GM23338 (cell line): ENCODE data around the gene ADAM15. TPM values are rescaled to one million over a fixed set of nuclear protein-coding genes. Genes with fewer than 3 reads are reported as not detected.

Source experiments
- ATAC-seq: fragments of 200-7000 bp; cut with Tn5 transposase; 3 replicates; pipeline ENCODE4 v1.9.1; 2020
- DNase-seq: peaks from one replicate; pipeline ENCODE4 v3.0.0-alpha.2; 2015; ENCODE audit warnings: low spot score
- H2AFZ ChIP-seq: fragments of 200-600 bp; sonication (generic); 2 replicates; pipeline ENCODE4 v1.8.0; 2016; ENCODE audit warnings: antibody characterized with exemption, mild to moderate bottlenecking, moderate library complexity
- H3F3A ChIP-seq: fragments of 200-600 bp; sonication (generic); replicated peaks from 2 replicates; pipeline ENCODE4 v1.8.0; 2017; ENCODE audit warnings: antibody characterized with exemption, mixed run types, low read depth
- H3K27ac ChIP-seq: fragments of 200-600 bp; sonication (generic); 2 replicates; pipeline ENCODE4 v1.6.1; 2016; ENCODE audit warnings: low read depth
- H3K27me3 ChIP-seq: fragments of 200-600 bp; sonication (generic); 2 replicates; pipeline ENCODE4 v1.8.0; 2016; ENCODE audit warnings: mild to moderate bottlenecking, mixed run types, moderate library complexity; ENCODE audit not compliant: insufficient read depth
- H3K36me3 ChIP-seq: fragments of 200-600 bp; sonication (generic); 2 replicates; pipeline ENCODE4 v1.8.0; 2016; ENCODE audit warnings: mild to moderate bottlenecking; ENCODE audit not compliant: insufficient read depth
- H3K4me1 ChIP-seq: fragments of 200-600 bp; sonication (generic); 2 replicates; pipeline ENCODE4 v1.8.0; 2016; ENCODE audit warnings: mild to moderate bottlenecking, moderate library complexity; ENCODE audit not compliant: insufficient read depth
- H3K4me2 ChIP-seq: fragments of 200-600 bp; sonication (generic); 2 replicates; pipeline ENCODE4 v1.7.1; 2017; ENCODE audit warnings: mixed run types
- H3K4me3 ChIP-seq: fragments of 200-600 bp; sonication (generic); 2 replicates; pipeline ENCODE4 v1.6.1; 2016; ENCODE audit warnings: mixed run types
- H3K79me2 ChIP-seq: fragments of 200-600 bp; sonication (generic); replicated peaks from 2 replicates; pipeline ENCODE4 v1.8.0; 2017; ENCODE audit warnings: mild to moderate bottlenecking; ENCODE audit not compliant: insufficient read depth
- H3K9me2 ChIP-seq: fragments of 200-600 bp; sonication (generic); 2 replicates; pipeline ENCODE4 v1.8.0; 2017; ENCODE audit not compliant: insufficient read depth
- H4K20me1 ChIP-seq: fragments of 200-600 bp; sonication (generic); replicated peaks from 2 replicates; pipeline ENCODE4 v1.8.0; 2017; ENCODE audit warnings: mild to moderate bottlenecking; ENCODE audit not compliant: insufficient read depth
- H3K27ac Mint-ChIP-seq: 2 replicates; pipeline ENCODE4 v1.8.0; 2020; ENCODE audit warnings: inconsistent platforms, mild to moderate bottlenecking, moderate library complexity, mixed read lengths
- H3K27me3 Mint-ChIP-seq: 3 replicates; pipeline ENCODE4 v1.8.0; 2022; ENCODE audit warnings: low read depth, mild to moderate bottlenecking, moderate library complexity, mixed read lengths, inconsistent platforms; ENCODE audit not compliant: insufficient read depth, poor library complexity
- H3K36me3 Mint-ChIP-seq: 3 replicates; pipeline ENCODE4 v1.8.0; 2021; ENCODE audit warnings: low read depth, mild to moderate bottlenecking, inconsistent platforms, moderate library complexity, mixed read lengths
- H3K4me1 Mint-ChIP-seq: 3 replicates; pipeline ENCODE4 v1.8.0; 2020; ENCODE audit warnings: mild to moderate bottlenecking, inconsistent platforms, mixed read lengths
- H3K4me3 Mint-ChIP-seq: 3 replicates; pipeline ENCODE4 v1.8.0; 2021; ENCODE audit warnings: moderate library complexity, mild to moderate bottlenecking, inconsistent platforms, mixed read lengths
- H3K9me3 Mint-ChIP-seq: 3 replicates; pipeline ENCODE4 v1.8.0; 2020; ENCODE audit warnings: moderate library complexity, mild to moderate bottlenecking, inconsistent platforms, mixed read lengths
- CREB1 ChIP-seq: fragments of 250-450 bp; sonication (Bioruptor Pico); IDR thresholded peaks from 2 replicates; pipeline ENCODE4 v1.5.0; 2020; ENCODE audit warnings: low read depth, mild to moderate bottlenecking, moderate library complexity
- EZH2 ChIP-seq: fragments of 200-600 bp; sonication (generic); IDR thresholded peaks from one replicate; pipeline ENCODE4 v1.8.0; 2017; ENCODE audit warnings: antibody characterized with exemption, mild to moderate bottlenecking, low read depth; ENCODE audit not compliant: unreplicated experiment
- EZH2phosphoT487 ChIP-seq: fragments of 200-600 bp; sonication (generic); IDR thresholded peaks from one replicate; pipeline ENCODE4 v1.8.1; 2018; ENCODE audit warnings: antibody characterized with exemption; ENCODE audit not compliant: unreplicated experiment
- JUNB ChIP-seq: IDR thresholded peaks from one replicate; pipeline ENCODE4 v1.6.1; 2016; ENCODE audit warnings: antibody characterized with exemption; ENCODE audit not compliant: unreplicated experiment
- NANOG ChIP-seq: IDR thresholded peaks from 2 replicates; pipeline ENCODE4 v1.6.1; 2016; ENCODE audit warnings: antibody characterized with exemption, borderline replicate concordance
- POLR2AphosphoS5 ChIP-seq: IDR thresholded peaks from 2 replicates; pipeline ENCODE4 v1.6.1; 2016; ENCODE audit warnings: antibody characterized with exemption, low read depth
- STAT1 ChIP-seq: IDR thresholded peaks from one replicate; pipeline ENCODE4 v1.6.1; 2016; ENCODE audit warnings: antibody characterized with exemption; ENCODE audit not compliant: unreplicated experiment
- ZNF114 ChIP-seq: fragments of 250-450 bp; sonication (Bioruptor Pico); IDR thresholded peaks from 2 replicates; pipeline ENCODE4 v1.5.0; 2020; ENCODE audit warnings: mild to moderate bottlenecking, moderate library complexity
- ZNF331 ChIP-seq: fragments of 250-450 bp; sonication (Bioruptor Pico); IDR thresholded peaks from 2 replicates; pipeline ENCODE4 v1.5.0; 2020; ENCODE audit warnings: low read depth, mild to moderate bottlenecking, moderate library complexity
- polyA plus RNA-seq: library from polyadenylated mRNA; unstranded; fragments of >200 nt; fragmentation: Nextera tagmentation; extraction: Ambion mirVana; gene quantifications from 2 replicates; pipeline ENCODE4 v1.2.1, GENCODE V29; 2016
- total RNA-seq: library from RNA; depleted of rRNA; stranded (reverse); fragments of >200 nt; shearing (Covaris generic); gene quantifications from 2 replicates; pipeline ENCODE4 v1.2.3, GENCODE V29; 2014
- TF ChIP-seq, protein P1 (sequence below): fragments of 250-450 bp; sonication (Bioruptor Pico); IDR thresholded peaks from 2 replicates; pipeline ENCODE4 v1.5.0; 2020; ENCODE audit warnings: mild to moderate bottlenecking, moderate library complexity
- TF ChIP-seq, protein P2 (sequence below): IDR thresholded peaks from one replicate; pipeline ENCODE4 v1.6.1; 2018; ENCODE audit warnings: antibody characterized with exemption; ENCODE audit not compliant: unreplicated experiment
- TF ChIP-seq, protein P3 (sequence below): IDR thresholded peaks from 2 replicates; pipeline ENCODE4 v1.6.1; 2016; ENCODE audit warnings: antibody characterized with exemption

Gene ADAM15
- total and polyA plus RNA-seq, 2 experiments from 2014 or later = 24.2 to 31.1 TPM

DNA sequence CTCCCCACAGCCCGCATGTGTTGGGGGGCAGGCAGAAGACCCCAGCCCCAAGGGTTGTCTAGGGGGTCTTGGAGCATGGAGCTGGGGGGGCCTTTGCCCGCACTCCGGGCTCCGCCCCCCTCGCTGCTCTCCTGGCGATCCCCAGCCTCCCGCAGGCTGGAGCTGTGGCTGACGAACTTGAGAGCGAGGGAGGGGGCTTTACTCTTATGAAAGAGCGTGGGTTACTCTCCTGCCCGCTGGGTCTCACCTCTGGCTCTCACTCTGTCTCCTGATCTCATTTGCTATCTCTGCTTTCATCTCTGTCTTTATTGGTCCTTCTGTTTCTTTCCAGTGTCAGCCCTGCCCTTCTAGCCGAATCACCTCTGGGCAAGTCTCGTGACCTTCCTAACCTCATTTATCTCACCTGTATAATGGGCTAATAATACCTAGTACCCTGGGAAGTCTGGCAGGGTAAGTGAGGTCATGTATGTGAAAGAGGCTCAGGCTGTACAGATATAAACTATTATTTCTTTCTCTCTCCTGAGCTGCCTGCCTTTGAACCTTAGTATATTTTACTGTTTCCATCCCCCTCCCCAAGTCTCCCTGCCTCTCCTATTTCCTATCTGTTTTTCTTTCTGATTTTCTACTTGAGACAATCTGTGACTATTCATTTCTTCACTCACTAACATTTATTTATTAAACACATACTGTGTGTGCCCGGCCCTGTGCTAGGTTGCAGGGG lies 13.2 kb downstream of the ADAM15 start:
- no peaks in the 10 kb centered on the region for H3K36me3 ChIP-seq
- H3K4me3 ChIP-seq = peak overlapping the region; percentile 97
- H3K36me3 Mint-ChIP-seq = peaks cover 31% of the 10 kb centered on the region
- peak; percentile 12 for ATAC-seq
- peaks cover 16% of the 10 kb centered on the region for H3K4me1 ChIP-seq
- peak overlapping the region; percentile 83 for H3K4me3 Mint-ChIP-seq
- peaks cover 22% of the 10 kb centered on the region for H3F3A ChIP-seq
- H3K27ac Mint-ChIP-seq = peak overlapping the region; percentile 64
- H3K9me2 ChIP-seq = no peaks in the 10 kb centered on the region
- DNase-seq = peak; percentile 76
- H2AFZ ChIP-seq = peak overlapping the region; percentile 60
- peaks cover 19% of the 10 kb centered on the region for H4K20me1 ChIP-seq
- H3K27ac ChIP-seq = 0 out of 2 replicates have a peak overlapping the region, but pooled peaks have one; percentile 69
- peaks cover 33% of the 10 kb centered on the region for H3K4me1 Mint-ChIP-seq
- peaks cover 6% of the 10 kb centered on the region; the same call in 1 of the 2 replicates for H3K27me3 ChIP-seq
- peak overlapping the region; percentile 94 for H3K4me2 ChIP-seq
- TF ChIP-seq, protein P1, sequence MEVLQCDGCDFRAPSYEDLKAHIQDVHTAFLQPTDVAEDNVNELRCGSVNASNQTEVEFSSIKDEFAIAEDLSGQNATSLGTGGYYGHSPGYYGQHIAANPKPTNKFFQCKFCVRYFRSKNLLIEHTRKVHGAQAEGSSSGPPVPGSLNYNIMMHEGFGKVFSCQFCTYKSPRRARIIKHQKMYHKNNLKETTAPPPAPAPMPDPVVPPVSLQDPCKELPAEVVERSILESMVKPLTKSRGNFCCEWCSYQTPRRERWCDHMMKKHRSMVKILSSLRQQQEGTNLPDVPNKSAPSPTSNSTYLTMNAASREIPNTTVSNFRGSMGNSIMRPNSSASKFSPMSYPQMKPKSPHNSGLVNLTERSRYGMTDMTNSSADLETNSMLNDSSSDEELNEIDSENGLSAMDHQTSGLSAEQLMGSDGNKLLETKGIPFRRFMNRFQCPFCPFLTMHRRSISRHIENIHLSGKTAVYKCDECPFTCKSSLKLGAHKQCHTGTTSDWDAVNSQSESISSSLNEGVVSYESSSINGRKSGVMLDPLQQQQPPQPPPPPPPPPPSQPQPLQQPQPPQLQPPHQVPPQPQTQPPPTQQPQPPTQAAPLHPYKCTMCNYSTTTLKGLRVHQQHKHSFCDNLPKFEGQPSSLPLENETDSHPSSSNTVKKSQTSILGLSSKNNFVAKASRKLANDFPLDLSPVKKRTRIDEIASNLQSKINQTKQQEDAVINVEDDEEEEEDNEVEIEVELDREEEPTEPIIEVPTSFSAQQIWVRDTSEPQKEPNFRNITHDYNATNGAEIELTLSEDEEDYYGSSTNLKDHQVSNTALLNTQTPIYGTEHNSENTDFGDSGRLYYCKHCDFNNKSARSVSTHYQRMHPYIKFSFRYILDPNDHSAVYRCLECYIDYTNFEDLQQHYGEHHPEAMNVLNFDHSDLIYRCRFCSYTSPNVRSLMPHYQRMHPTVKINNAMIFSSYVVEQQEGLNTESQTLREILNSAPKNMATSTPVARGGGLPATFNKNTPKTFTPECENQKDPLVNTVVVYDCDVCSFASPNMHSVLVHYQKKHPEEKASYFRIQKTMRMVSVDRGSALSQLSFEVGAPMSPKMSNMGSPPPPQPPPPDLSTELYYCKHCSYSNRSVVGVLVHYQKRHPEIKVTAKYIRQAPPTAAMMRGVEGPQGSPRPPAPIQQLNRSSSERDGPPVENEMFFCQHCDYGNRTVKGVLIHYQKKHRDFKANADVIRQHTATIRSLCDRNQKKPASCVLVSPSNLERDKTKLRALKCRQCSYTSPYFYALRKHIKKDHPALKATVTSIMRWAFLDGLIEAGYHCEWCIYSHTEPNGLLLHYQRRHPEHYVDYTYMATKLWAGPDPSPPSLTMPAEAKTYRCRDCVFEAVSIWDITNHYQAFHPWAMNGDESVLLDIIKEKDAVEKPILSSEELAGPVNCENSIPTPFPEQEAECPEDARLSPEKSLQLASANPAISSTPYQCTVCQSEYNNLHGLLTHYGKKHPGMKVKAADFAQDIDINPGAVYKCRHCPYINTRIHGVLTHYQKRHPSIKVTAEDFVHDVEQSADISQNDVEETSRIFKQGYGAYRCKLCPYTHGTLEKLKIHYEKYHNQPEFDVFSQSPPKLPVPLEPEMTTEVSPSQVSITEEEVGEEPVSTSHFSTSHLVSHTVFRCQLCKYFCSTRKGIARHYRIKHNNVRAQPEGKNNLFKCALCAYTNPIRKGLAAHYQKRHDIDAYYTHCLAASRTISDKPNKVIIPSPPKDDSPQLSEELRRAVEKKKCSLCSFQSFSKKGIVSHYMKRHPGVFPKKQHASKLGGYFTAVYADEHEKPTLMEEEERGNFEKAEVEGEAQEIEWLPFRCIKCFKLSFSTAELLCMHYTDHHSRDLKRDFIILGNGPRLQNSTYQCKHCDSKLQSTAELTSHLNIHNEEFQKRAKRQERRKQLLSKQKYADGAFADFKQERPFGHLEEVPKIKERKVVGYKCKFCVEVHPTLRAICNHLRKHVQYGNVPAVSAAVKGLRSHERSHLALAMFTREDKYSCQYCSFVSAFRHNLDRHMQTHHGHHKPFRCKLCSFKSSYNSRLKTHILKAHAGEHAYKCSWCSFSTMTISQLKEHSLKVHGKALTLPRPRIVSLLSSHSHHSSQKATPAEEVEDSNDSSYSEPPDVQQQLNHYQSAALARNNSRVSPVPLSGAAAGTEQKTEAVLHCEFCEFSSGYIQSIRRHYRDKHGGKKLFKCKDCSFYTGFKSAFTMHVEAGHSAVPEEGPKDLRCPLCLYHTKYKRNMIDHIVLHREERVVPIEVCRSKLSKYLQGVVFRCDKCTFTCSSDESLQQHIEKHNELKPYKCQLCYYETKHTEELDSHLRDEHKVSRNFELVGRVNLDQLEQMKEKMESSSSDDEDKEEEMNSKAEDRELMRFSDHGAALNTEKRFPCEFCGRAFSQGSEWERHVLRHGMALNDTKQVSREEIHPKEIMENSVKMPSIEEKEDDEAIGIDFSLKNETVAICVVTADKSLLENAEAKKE (CRISPR knock-in tag) = no peak
- no peak for TF ChIP-seq POLR2AphosphoS5
- TF ChIP-seq EZH2phosphoT487 = no peak
- TF ChIP-seq, protein P2, sequence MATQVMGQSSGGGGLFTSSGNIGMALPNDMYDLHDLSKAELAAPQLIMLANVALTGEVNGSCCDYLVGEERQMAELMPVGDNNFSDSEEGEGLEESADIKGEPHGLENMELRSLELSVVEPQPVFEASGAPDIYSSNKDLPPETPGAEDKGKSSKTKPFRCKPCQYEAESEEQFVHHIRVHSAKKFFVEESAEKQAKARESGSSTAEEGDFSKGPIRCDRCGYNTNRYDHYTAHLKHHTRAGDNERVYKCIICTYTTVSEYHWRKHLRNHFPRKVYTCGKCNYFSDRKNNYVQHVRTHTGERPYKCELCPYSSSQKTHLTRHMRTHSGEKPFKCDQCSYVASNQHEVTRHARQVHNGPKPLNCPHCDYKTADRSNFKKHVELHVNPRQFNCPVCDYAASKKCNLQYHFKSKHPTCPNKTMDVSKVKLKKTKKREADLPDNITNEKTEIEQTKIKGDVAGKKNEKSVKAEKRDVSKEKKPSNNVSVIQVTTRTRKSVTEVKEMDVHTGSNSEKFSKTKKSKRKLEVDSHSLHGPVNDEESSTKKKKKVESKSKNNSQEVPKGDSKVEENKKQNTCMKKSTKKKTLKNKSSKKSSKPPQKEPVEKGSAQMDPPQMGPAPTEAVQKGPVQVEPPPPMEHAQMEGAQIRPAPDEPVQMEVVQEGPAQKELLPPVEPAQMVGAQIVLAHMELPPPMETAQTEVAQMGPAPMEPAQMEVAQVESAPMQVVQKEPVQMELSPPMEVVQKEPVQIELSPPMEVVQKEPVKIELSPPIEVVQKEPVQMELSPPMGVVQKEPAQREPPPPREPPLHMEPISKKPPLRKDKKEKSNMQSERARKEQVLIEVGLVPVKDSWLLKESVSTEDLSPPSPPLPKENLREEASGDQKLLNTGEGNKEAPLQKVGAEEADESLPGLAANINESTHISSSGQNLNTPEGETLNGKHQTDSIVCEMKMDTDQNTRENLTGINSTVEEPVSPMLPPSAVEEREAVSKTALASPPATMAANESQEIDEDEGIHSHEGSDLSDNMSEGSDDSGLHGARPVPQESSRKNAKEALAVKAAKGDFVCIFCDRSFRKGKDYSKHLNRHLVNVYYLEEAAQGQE = no peak
- no peak for TF ChIP-seq STAT1
- TF ChIP-seq, protein P3, sequence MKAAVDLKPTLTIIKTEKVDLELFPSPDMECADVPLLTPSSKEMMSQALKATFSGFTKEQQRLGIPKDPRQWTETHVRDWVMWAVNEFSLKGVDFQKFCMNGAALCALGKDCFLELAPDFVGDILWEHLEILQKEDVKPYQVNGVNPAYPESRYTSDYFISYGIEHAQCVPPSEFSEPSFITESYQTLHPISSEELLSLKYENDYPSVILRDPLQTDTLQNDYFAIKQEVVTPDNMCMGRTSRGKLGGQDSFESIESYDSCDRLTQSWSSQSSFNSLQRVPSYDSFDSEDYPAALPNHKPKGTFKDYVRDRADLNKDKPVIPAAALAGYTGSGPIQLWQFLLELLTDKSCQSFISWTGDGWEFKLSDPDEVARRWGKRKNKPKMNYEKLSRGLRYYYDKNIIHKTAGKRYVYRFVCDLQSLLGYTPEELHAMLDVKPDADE = no peak
- no peak for TF ChIP-seq NANOG
- no peak for TF ChIP-seq CREB1 (CRISPR knock-in tag)
- TF ChIP-seq JUNB = no peak
- TF ChIP-seq ZNF331 (CRISPR knock-in tag) = no peak
- TF ChIP-seq EZH2 = no peak
- TF ChIP-seq ZNF114 = no peak
- H3K9me3 Mint-ChIP-seq = no peaks in the 10 kb centered on the region
- peaks cover 11% of the 10 kb centered on the region for H3K27me3 Mint-ChIP-seq
- peaks cover 14% of the 10 kb centered on the region for H3K79me2 ChIP-seq
